Ishikawa (cell line): ENCODE data around the gene SCRN2.
A peak's percentile ranks its signal among the peaks of the same experiment; 100 is the strongest.

Source experiments
- CEBPB ChIP-seq: IDR thresholded peaks from 2 replicates; pipeline ENCODE4 v1.6.1; 2012
- CREB1 ChIP-seq: IDR thresholded peaks from 2 replicates; pipeline ENCODE4 v1.6.1; 2012; ENCODE audit warnings: low read depth
- EGR1 ChIP-seq: IDR thresholded peaks from 2 replicates; pipeline ENCODE4 v1.6.1; 2012
- EP300 ChIP-seq: IDR thresholded peaks from 2 replicates; pipeline ENCODE4 v1.6.1; 2012; ENCODE audit warnings: borderline replicate concordance
- FOXM1 ChIP-seq: IDR thresholded peaks from 2 replicates; pipeline ENCODE4 v1.6.1; 2012; ENCODE audit warnings: low read depth, borderline replicate concordance
- NFIC ChIP-seq: IDR thresholded peaks from 2 replicates; pipeline ENCODE4 v1.6.1; 2012
- RAD21 ChIP-seq: IDR thresholded peaks from 2 replicates; pipeline ENCODE4 v1.6.1; 2012; ENCODE audit warnings: low read depth
- TAF1 ChIP-seq: IDR thresholded peaks from 2 replicates; pipeline ENCODE4 v1.6.1; 2012; ENCODE audit warnings: low read depth, mild to moderate bottlenecking
- TCF12 ChIP-seq: IDR thresholded peaks from 2 replicates; pipeline ENCODE4 v1.6.1; 2012; ENCODE audit warnings: low read depth
- TEAD4 ChIP-seq: IDR thresholded peaks from 2 replicates; pipeline ENCODE4 v1.6.1; 2012
- YY1 ChIP-seq: IDR thresholded peaks from 2 replicates; pipeline ENCODE4 v1.6.1; 2012; ENCODE audit warnings: low read depth
- ZBTB7A ChIP-seq: IDR thresholded peaks from 2 replicates; pipeline ENCODE4 v1.6.1; 2012; ENCODE audit warnings: low read depth
- TF ChIP-seq, protein P1 (sequence below): IDR thresholded peaks from 2 replicates; pipeline ENCODE4 v1.6.1; 2012
- TF ChIP-seq, protein P2 (sequence below): IDR thresholded peaks from 2 replicates; pipeline ENCODE4 v1.6.1; 2012
- TF ChIP-seq, protein P3 (sequence below): IDR thresholded peaks from 2 replicates; pipeline ENCODE4 v1.6.1; 2012; ENCODE audit warnings: low read depth, mild to moderate bottlenecking

The SCRN2 gene

GRCh38 chr17:47862621-47863440 lies 21.8 kb upstream of the SCRN2 start:
- TF ChIP-seq TEAD4 (peak; percentile 62), RAD21 (no peak)

GRCh38 chr17:47860386-47860785 lies 19.3 kb upstream of the SCRN2 start:
- TF ChIP-seq EP300 (no peak), YY1 (no peak), CEBPB (no peak), FOXM1 (no peak), EGR1 (no peak), TAF1 (no peak), CREB1 (no peak), TEAD4 (no peak), TCF12 (no peak)
- TF ChIP-seq, protein P1, sequence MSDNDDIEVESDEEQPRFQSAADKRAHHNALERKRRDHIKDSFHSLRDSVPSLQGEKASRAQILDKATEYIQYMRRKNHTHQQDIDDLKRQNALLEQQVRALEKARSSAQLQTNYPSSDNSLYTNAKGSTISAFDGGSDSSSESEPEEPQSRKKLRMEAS: no peak
- TF ChIP-seq, protein P2, sequence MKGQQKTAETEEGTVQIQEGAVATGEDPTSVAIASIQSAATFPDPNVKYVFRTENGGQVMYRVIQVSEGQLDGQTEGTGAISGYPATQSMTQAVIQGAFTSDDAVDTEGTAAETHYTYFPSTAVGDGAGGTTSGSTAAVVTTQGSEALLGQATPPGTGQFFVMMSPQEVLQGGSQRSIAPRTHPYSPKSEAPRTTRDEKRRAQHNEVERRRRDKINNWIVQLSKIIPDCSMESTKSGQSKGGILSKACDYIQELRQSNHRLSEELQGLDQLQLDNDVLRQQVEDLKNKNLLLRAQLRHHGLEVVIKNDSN: no peak
- TF ChIP-seq, protein P3, sequence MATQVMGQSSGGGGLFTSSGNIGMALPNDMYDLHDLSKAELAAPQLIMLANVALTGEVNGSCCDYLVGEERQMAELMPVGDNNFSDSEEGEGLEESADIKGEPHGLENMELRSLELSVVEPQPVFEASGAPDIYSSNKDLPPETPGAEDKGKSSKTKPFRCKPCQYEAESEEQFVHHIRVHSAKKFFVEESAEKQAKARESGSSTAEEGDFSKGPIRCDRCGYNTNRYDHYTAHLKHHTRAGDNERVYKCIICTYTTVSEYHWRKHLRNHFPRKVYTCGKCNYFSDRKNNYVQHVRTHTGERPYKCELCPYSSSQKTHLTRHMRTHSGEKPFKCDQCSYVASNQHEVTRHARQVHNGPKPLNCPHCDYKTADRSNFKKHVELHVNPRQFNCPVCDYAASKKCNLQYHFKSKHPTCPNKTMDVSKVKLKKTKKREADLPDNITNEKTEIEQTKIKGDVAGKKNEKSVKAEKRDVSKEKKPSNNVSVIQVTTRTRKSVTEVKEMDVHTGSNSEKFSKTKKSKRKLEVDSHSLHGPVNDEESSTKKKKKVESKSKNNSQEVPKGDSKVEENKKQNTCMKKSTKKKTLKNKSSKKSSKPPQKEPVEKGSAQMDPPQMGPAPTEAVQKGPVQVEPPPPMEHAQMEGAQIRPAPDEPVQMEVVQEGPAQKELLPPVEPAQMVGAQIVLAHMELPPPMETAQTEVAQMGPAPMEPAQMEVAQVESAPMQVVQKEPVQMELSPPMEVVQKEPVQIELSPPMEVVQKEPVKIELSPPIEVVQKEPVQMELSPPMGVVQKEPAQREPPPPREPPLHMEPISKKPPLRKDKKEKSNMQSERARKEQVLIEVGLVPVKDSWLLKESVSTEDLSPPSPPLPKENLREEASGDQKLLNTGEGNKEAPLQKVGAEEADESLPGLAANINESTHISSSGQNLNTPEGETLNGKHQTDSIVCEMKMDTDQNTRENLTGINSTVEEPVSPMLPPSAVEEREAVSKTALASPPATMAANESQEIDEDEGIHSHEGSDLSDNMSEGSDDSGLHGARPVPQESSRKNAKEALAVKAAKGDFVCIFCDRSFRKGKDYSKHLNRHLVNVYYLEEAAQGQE: no peak

- TF ChIP-seq, protein P2: no peak
- TF ChIP-seq, protein P3: no peak
- TF ChIP-seq TCF12 (no peak), CREB1 (no peak), TAF1 (no peak), ZBTB7A (no peak), YY1 (no peak), TEAD4 (no peak), FOXM1 (no peak), EP300 (no peak), CEBPB (no peak), NFIC (no peak), EGR1 (no peak)
- TF ChIP-seq, protein P1: no peak
Observed at GRCh38 chr17:47857551-47858455, 16.7 kb upstream of the SCRN2 start.

GRCh38 chr17:47856830-47857229 lies 15.8 kb upstream of the SCRN2 start:
- no peak for TF ChIP-seq YY1
- no peak for TF ChIP-seq EGR1
- TF ChIP-seq FOXM1: no peak
- TF ChIP-seq, protein P3: no peak
- no peak for TF ChIP-seq TEAD4
- TF ChIP-seq, protein P1: no peak
- no peak for TF ChIP-seq CREB1
- no peak for TF ChIP-seq ZBTB7A
